GM23338 (cell line): ENCODE results near the gene GBE1. TPM values are rescaled to one million over a fixed set of nuclear protein-coding genes. Genes with fewer than 3 reads are reported as not detected.

ENCODE experiments used
- ATAC-seq: fragments of 200-7000 bp; cut with Tn5 transposase; 3 replicates; pipeline ENCODE4 v1.9.1; 2020
- DNase-seq: peaks from one replicate; pipeline ENCODE4 v3.0.0-alpha.2; 2015; ENCODE audit warnings: low spot score
- H2AFZ ChIP-seq: fragments of 200-600 bp; sonication (generic); 2 replicates; pipeline ENCODE4 v1.8.0; 2016; ENCODE audit warnings: antibody characterized with exemption, mild to moderate bottlenecking, moderate library complexity
- H3F3A ChIP-seq: fragments of 200-600 bp; sonication (generic); replicated peaks from 2 replicates; pipeline ENCODE4 v1.8.0; 2017; ENCODE audit warnings: antibody characterized with exemption, mixed run types, low read depth
- H3K27ac ChIP-seq: fragments of 200-600 bp; sonication (generic); 2 replicates; pipeline ENCODE4 v1.6.1; 2016; ENCODE audit warnings: low read depth
- H3K27me3 ChIP-seq: fragments of 200-600 bp; sonication (generic); 2 replicates; pipeline ENCODE4 v1.8.0; 2016; ENCODE audit warnings: mild to moderate bottlenecking, mixed run types, moderate library complexity; ENCODE audit not compliant: insufficient read depth
- H3K36me3 ChIP-seq: fragments of 200-600 bp; sonication (generic); 2 replicates; pipeline ENCODE4 v1.8.0; 2016; ENCODE audit warnings: mild to moderate bottlenecking; ENCODE audit not compliant: insufficient read depth
- H3K4me1 ChIP-seq: fragments of 200-600 bp; sonication (generic); 2 replicates; pipeline ENCODE4 v1.8.0; 2016; ENCODE audit warnings: mild to moderate bottlenecking, moderate library complexity; ENCODE audit not compliant: insufficient read depth
- H3K4me2 ChIP-seq: fragments of 200-600 bp; sonication (generic); 2 replicates; pipeline ENCODE4 v1.7.1; 2017; ENCODE audit warnings: mixed run types
- H3K4me3 ChIP-seq: fragments of 200-600 bp; sonication (generic); 2 replicates; pipeline ENCODE4 v1.6.1; 2016; ENCODE audit warnings: mixed run types
- H3K79me2 ChIP-seq: fragments of 200-600 bp; sonication (generic); replicated peaks from 2 replicates; pipeline ENCODE4 v1.8.0; 2017; ENCODE audit warnings: mild to moderate bottlenecking; ENCODE audit not compliant: insufficient read depth
- H3K9me2 ChIP-seq: fragments of 200-600 bp; sonication (generic); 2 replicates; pipeline ENCODE4 v1.8.0; 2017; ENCODE audit not compliant: insufficient read depth
- H4K20me1 ChIP-seq: fragments of 200-600 bp; sonication (generic); replicated peaks from 2 replicates; pipeline ENCODE4 v1.8.0; 2017; ENCODE audit warnings: mild to moderate bottlenecking; ENCODE audit not compliant: insufficient read depth
- H3K27ac Mint-ChIP-seq: 2 replicates; pipeline ENCODE4 v1.8.0; 2020; ENCODE audit warnings: inconsistent platforms, mild to moderate bottlenecking, moderate library complexity, mixed read lengths
- H3K27me3 Mint-ChIP-seq: 3 replicates; pipeline ENCODE4 v1.8.0; 2022; ENCODE audit warnings: low read depth, mild to moderate bottlenecking, moderate library complexity, mixed read lengths, inconsistent platforms; ENCODE audit not compliant: insufficient read depth, poor library complexity
- H3K36me3 Mint-ChIP-seq: 3 replicates; pipeline ENCODE4 v1.8.0; 2021; ENCODE audit warnings: low read depth, mild to moderate bottlenecking, inconsistent platforms, moderate library complexity, mixed read lengths
- H3K4me1 Mint-ChIP-seq: 3 replicates; pipeline ENCODE4 v1.8.0; 2020; ENCODE audit warnings: mild to moderate bottlenecking, inconsistent platforms, mixed read lengths
- H3K4me3 Mint-ChIP-seq: 3 replicates; pipeline ENCODE4 v1.8.0; 2021; ENCODE audit warnings: moderate library complexity, mild to moderate bottlenecking, inconsistent platforms, mixed read lengths
- H3K9me3 Mint-ChIP-seq: 3 replicates; pipeline ENCODE4 v1.8.0; 2020; ENCODE audit warnings: moderate library complexity, mild to moderate bottlenecking, inconsistent platforms, mixed read lengths
- CREB1 ChIP-seq: fragments of 250-450 bp; sonication (Bioruptor Pico); IDR thresholded peaks from 2 replicates; pipeline ENCODE4 v1.5.0; 2020; ENCODE audit warnings: low read depth, mild to moderate bottlenecking, moderate library complexity
- EZH2 ChIP-seq: fragments of 200-600 bp; sonication (generic); IDR thresholded peaks from one replicate; pipeline ENCODE4 v1.8.0; 2017; ENCODE audit warnings: antibody characterized with exemption, mild to moderate bottlenecking, low read depth; ENCODE audit not compliant: unreplicated experiment
- EZH2phosphoT487 ChIP-seq: fragments of 200-600 bp; sonication (generic); IDR thresholded peaks from one replicate; pipeline ENCODE4 v1.8.1; 2018; ENCODE audit warnings: antibody characterized with exemption; ENCODE audit not compliant: unreplicated experiment
- JUNB ChIP-seq: IDR thresholded peaks from one replicate; pipeline ENCODE4 v1.6.1; 2016; ENCODE audit warnings: antibody characterized with exemption; ENCODE audit not compliant: unreplicated experiment
- NANOG ChIP-seq: IDR thresholded peaks from 2 replicates; pipeline ENCODE4 v1.6.1; 2016; ENCODE audit warnings: antibody characterized with exemption, borderline replicate concordance
- POLR2AphosphoS5 ChIP-seq: IDR thresholded peaks from 2 replicates; pipeline ENCODE4 v1.6.1; 2016; ENCODE audit warnings: antibody characterized with exemption, low read depth
- STAT1 ChIP-seq: IDR thresholded peaks from one replicate; pipeline ENCODE4 v1.6.1; 2016; ENCODE audit warnings: antibody characterized with exemption; ENCODE audit not compliant: unreplicated experiment
- ZNF114 ChIP-seq: fragments of 250-450 bp; sonication (Bioruptor Pico); IDR thresholded peaks from 2 replicates; pipeline ENCODE4 v1.5.0; 2020; ENCODE audit warnings: mild to moderate bottlenecking, moderate library complexity
- ZNF331 ChIP-seq: fragments of 250-450 bp; sonication (Bioruptor Pico); IDR thresholded peaks from 2 replicates; pipeline ENCODE4 v1.5.0; 2020; ENCODE audit warnings: low read depth, mild to moderate bottlenecking, moderate library complexity
- polyA plus RNA-seq: library from polyadenylated mRNA; unstranded; fragments of >200 nt; fragmentation: Nextera tagmentation; extraction: Ambion mirVana; gene quantifications from 2 replicates; pipeline ENCODE4 v1.2.1, GENCODE V29; 2016
- total RNA-seq: library from RNA; depleted of rRNA; stranded (reverse); fragments of >200 nt; shearing (Covaris generic); gene quantifications from 2 replicates; pipeline ENCODE4 v1.2.3, GENCODE V29; 2014
- TF ChIP-seq, protein P1 (sequence below), 2 experiments: fragments of 200-600 bp in 1 of 2; sonication (generic) in 1 of 2; conservative IDR thresholded peaks; 2 replicates each; pipeline versions ENCODE4 v1.5.1 to v1.6.1; 2016 to 2017; ENCODE audit warnings: antibody characterized with exemption in 2 of 2, low read depth in 2 of 2, mild to moderate bottlenecking in 2 of 2, moderate library complexity in 1 of 2
- TF ChIP-seq, protein P2 (sequence below): IDR thresholded peaks from 2 replicates; pipeline ENCODE4 v1.6.1; 2016; ENCODE audit warnings: antibody characterized with exemption
- TF ChIP-seq, protein P3 (sequence below): fragments of 250-450 bp; sonication (Bioruptor Pico); IDR thresholded peaks from 2 replicates; pipeline ENCODE4 v1.5.0; 2020; ENCODE audit warnings: mild to moderate bottlenecking, moderate library complexity
- TF ChIP-seq, protein P4 (sequence below): IDR thresholded peaks from one replicate; pipeline ENCODE4 v1.6.1; 2018; ENCODE audit warnings: antibody characterized with exemption; ENCODE audit not compliant: unreplicated experiment

Gene GBE1
- total and polyA plus RNA-seq, 2 experiments from 2014 or later: 6.4 to 12.2 TPM

DNA sequence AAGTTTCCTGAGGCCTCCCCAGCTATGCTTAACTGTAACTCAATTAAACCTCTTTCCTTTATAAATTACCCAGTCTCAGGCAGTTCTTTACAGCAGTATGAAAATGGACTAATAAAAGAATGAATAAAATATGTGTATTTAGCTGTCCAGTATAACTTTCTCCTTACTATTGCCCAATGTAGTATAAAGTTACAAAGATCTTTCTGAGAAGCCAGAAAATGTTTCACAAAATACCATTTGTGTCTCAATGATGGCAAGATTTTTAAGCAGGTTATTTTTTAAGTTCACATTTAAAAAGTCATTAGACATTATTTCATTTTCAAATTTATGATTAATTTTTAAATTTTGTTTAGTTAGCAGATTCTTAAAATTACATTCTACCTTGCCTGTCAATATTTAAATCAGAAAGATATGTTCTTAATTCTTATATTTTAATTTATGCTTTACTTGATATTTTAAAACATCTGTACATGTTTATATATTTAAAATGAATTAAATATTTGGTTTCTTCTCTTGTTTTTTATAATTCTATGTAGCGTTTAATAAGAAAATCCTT, 189.2 kb downstream of the GBE1 start:
- Histone ChIP-seq H3K4me1 (no peaks in the 10 kb centered on the region), H3K36me3 (no peaks in the 10 kb centered on the region), H3K27ac (no peak overlapping the region), H3K4me3 (no peak overlapping the region), H2AFZ (no peak overlapping the region), H3K4me2 (no peak overlapping the region), H3K27me3 (no peaks in the 10 kb centered on the region), H4K20me1 (no peaks in the 10 kb centered on the region; the same call in 1 of the 2 replicates), H3K9me2 (no peaks in the 10 kb centered on the region), H3K79me2 (no peaks in the 10 kb centered on the region), H3F3A (no peaks in the 10 kb centered on the region)
- Mint-ChIP-seq H3K4me1 (no peaks in the 10 kb centered on the region), H3K27me3 (no peaks in the 10 kb centered on the region), H3K9me3 (no peaks in the 10 kb centered on the region), H3K27ac (no peak overlapping the region), H3K36me3 (0 out of 3 replicates have a peak, but pooled peaks cover 2% of the 10 kb centered on the region), H3K4me3 (no peak overlapping the region)
- ATAC-seq: no peak
- DNase-seq: no peak
- TF ChIP-seq EZH2phosphoT487 (no peak), CREB1 (CRISPR knock-in tag) (no peak), EZH2 (no peak), STAT1 (no peak), NANOG (no peak), JUNB (no peak), ZNF331 (CRISPR knock-in tag) (no peak), POLR2AphosphoS5 (no peak), ZNF114 (CRISPR knock-in tag) (no peak)
- TF ChIP-seq, protein P1, sequence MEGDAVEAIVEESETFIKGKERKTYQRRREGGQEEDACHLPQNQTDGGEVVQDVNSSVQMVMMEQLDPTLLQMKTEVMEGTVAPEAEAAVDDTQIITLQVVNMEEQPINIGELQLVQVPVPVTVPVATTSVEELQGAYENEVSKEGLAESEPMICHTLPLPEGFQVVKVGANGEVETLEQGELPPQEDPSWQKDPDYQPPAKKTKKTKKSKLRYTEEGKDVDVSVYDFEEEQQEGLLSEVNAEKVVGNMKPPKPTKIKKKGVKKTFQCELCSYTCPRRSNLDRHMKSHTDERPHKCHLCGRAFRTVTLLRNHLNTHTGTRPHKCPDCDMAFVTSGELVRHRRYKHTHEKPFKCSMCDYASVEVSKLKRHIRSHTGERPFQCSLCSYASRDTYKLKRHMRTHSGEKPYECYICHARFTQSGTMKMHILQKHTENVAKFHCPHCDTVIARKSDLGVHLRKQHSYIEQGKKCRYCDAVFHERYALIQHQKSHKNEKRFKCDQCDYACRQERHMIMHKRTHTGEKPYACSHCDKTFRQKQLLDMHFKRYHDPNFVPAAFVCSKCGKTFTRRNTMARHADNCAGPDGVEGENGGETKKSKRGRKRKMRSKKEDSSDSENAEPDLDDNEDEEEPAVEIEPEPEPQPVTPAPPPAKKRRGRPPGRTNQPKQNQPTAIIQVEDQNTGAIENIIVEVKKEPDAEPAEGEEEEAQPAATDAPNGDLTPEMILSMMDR (conservative IDR thresholded peaks at IDR 0.05; ENCODE audit: low read depth in 2 of 2): no peak
- TF ChIP-seq, protein P2, sequence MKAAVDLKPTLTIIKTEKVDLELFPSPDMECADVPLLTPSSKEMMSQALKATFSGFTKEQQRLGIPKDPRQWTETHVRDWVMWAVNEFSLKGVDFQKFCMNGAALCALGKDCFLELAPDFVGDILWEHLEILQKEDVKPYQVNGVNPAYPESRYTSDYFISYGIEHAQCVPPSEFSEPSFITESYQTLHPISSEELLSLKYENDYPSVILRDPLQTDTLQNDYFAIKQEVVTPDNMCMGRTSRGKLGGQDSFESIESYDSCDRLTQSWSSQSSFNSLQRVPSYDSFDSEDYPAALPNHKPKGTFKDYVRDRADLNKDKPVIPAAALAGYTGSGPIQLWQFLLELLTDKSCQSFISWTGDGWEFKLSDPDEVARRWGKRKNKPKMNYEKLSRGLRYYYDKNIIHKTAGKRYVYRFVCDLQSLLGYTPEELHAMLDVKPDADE: no peak
- TF ChIP-seq, protein P3, sequence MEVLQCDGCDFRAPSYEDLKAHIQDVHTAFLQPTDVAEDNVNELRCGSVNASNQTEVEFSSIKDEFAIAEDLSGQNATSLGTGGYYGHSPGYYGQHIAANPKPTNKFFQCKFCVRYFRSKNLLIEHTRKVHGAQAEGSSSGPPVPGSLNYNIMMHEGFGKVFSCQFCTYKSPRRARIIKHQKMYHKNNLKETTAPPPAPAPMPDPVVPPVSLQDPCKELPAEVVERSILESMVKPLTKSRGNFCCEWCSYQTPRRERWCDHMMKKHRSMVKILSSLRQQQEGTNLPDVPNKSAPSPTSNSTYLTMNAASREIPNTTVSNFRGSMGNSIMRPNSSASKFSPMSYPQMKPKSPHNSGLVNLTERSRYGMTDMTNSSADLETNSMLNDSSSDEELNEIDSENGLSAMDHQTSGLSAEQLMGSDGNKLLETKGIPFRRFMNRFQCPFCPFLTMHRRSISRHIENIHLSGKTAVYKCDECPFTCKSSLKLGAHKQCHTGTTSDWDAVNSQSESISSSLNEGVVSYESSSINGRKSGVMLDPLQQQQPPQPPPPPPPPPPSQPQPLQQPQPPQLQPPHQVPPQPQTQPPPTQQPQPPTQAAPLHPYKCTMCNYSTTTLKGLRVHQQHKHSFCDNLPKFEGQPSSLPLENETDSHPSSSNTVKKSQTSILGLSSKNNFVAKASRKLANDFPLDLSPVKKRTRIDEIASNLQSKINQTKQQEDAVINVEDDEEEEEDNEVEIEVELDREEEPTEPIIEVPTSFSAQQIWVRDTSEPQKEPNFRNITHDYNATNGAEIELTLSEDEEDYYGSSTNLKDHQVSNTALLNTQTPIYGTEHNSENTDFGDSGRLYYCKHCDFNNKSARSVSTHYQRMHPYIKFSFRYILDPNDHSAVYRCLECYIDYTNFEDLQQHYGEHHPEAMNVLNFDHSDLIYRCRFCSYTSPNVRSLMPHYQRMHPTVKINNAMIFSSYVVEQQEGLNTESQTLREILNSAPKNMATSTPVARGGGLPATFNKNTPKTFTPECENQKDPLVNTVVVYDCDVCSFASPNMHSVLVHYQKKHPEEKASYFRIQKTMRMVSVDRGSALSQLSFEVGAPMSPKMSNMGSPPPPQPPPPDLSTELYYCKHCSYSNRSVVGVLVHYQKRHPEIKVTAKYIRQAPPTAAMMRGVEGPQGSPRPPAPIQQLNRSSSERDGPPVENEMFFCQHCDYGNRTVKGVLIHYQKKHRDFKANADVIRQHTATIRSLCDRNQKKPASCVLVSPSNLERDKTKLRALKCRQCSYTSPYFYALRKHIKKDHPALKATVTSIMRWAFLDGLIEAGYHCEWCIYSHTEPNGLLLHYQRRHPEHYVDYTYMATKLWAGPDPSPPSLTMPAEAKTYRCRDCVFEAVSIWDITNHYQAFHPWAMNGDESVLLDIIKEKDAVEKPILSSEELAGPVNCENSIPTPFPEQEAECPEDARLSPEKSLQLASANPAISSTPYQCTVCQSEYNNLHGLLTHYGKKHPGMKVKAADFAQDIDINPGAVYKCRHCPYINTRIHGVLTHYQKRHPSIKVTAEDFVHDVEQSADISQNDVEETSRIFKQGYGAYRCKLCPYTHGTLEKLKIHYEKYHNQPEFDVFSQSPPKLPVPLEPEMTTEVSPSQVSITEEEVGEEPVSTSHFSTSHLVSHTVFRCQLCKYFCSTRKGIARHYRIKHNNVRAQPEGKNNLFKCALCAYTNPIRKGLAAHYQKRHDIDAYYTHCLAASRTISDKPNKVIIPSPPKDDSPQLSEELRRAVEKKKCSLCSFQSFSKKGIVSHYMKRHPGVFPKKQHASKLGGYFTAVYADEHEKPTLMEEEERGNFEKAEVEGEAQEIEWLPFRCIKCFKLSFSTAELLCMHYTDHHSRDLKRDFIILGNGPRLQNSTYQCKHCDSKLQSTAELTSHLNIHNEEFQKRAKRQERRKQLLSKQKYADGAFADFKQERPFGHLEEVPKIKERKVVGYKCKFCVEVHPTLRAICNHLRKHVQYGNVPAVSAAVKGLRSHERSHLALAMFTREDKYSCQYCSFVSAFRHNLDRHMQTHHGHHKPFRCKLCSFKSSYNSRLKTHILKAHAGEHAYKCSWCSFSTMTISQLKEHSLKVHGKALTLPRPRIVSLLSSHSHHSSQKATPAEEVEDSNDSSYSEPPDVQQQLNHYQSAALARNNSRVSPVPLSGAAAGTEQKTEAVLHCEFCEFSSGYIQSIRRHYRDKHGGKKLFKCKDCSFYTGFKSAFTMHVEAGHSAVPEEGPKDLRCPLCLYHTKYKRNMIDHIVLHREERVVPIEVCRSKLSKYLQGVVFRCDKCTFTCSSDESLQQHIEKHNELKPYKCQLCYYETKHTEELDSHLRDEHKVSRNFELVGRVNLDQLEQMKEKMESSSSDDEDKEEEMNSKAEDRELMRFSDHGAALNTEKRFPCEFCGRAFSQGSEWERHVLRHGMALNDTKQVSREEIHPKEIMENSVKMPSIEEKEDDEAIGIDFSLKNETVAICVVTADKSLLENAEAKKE (CRISPR knock-in tag): no peak
- TF ChIP-seq, protein P4, sequence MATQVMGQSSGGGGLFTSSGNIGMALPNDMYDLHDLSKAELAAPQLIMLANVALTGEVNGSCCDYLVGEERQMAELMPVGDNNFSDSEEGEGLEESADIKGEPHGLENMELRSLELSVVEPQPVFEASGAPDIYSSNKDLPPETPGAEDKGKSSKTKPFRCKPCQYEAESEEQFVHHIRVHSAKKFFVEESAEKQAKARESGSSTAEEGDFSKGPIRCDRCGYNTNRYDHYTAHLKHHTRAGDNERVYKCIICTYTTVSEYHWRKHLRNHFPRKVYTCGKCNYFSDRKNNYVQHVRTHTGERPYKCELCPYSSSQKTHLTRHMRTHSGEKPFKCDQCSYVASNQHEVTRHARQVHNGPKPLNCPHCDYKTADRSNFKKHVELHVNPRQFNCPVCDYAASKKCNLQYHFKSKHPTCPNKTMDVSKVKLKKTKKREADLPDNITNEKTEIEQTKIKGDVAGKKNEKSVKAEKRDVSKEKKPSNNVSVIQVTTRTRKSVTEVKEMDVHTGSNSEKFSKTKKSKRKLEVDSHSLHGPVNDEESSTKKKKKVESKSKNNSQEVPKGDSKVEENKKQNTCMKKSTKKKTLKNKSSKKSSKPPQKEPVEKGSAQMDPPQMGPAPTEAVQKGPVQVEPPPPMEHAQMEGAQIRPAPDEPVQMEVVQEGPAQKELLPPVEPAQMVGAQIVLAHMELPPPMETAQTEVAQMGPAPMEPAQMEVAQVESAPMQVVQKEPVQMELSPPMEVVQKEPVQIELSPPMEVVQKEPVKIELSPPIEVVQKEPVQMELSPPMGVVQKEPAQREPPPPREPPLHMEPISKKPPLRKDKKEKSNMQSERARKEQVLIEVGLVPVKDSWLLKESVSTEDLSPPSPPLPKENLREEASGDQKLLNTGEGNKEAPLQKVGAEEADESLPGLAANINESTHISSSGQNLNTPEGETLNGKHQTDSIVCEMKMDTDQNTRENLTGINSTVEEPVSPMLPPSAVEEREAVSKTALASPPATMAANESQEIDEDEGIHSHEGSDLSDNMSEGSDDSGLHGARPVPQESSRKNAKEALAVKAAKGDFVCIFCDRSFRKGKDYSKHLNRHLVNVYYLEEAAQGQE: no peak
